G401 (cell line): ENCODE data around the gene POC1B. TPM values are rescaled to one million over a fixed set of nuclear protein-coding genes. Genes with fewer than 3 reads are reported as not detected.

Source experiments
- DNase-seq: peaks from one replicate; pipeline ENCODE4 v3.0.0-alpha.2; 2015; ENCODE audit warnings: low spot score
- in situ Hi-C: cut with HindIII; loops from 2 replicates; pipeline ENCODE4 v1.10.0; 2016; ENCODE audit warnings: low sequenced_read_pairs, mixed read lengths
- total RNA-seq: library from RNA; depleted of rRNA; stranded (reverse); fragments of >200 nt; shearing (Covaris generic); gene quantifications from 2 replicates; pipeline ENCODE4 v1.2.3, GENCODE V29; 2014; rRNA removed

POC1B gene
- total RNA-seq, 1 experiment from 2014 or later: 72.0 TPM

- in situ Hi-C loops: no loop called here
- no peak for DNase-seq
Observed at GRCh38 chr12:89376844-89377243, 149.0 kb downstream of the POC1B start.

GRCh38 chr12:89376202-89376529, 149.7 kb downstream of the POC1B start:
- in situ Hi-C loops: no loop called here
- no peak for DNase-seq

- in situ Hi-C loops: loop anchor here (25.0 kb wide), 1 partner anchor 88 kb away; no protein-coding TSS in a partner anchor
Observed at GRCh38 chr12:89373763-89374572, 151.9 kb downstream of the POC1B start.

GRCh38 chr12:89372584-89373370, 153.1 kb downstream of the POC1B start:
- in situ Hi-C loops: loop anchor here (25.0 kb wide), 1 partner anchor 90 kb away; no protein-coding TSS in a partner anchor
- DNase-seq: no peak

More at GRCh38 chr12:89373763-89374572, 151.9 kb downstream of the POC1B start:
- DNase-seq: no peak

- no peak for DNase-seq
- in situ Hi-C loops: loop anchor here (25.0 kb wide), 1 partner anchor 91 kb away; no protein-coding TSS in a partner anchor
Observed at GRCh38 chr12:89370850-89371249, 155.0 kb downstream of the POC1B start.

GRCh38 chr12:89370421-89370831, 155.4 kb downstream of the POC1B start:
- in situ Hi-C loops: loop anchor here (25.0 kb wide), 1 partner anchor 92 kb away; no protein-coding TSS in a partner anchor

More at GRCh38 chr12:89370421-89370831, 155.4 kb downstream of the POC1B start:
- no peak for DNase-seq

Other genes with a start within 250 kb of the POC1B start
- 233 and 289 TPM in 2 replicates for gene DUSP6, start 173.5 kb downstream of the POC1B start, total RNA-seq
- 18.1 and 23.3 TPM in 2 replicates for gene GALNT4, start 1.3 kb downstream of the POC1B start, total RNA-seq
- gene ATP2B1, start 182.8 kb upstream of the POC1B start, total RNA-seq: 9.0 and 12.7 TPM in 2 replicates